OCI-LY1 (cell line): ENCODE results near the gene VPS25.
A peak's percentile ranks its signal among the peaks of the same experiment; 100 is the strongest.

Source experiments
- H2AFZ ChIP-seq: fragments of 200-600 bp; sonication (generic), shearing (Covaris generic); 2 replicates; pipeline ENCODE4 v1.6.0; 2014; ENCODE audit warnings: antibody characterized with exemption, mild to moderate bottlenecking, low read length
- H3F3A ChIP-seq: fragments of 200-600 bp; sonication (generic), shearing (Covaris generic); 2 replicates; pipeline ENCODE4 v1.6.0; 2014; ENCODE audit warnings: mild to moderate bottlenecking, antibody characterized with exemption, low read length, moderate library complexity; ENCODE audit not compliant: insufficient read depth
- H3K27ac ChIP-seq: fragments of 200-600 bp; sonication (generic); 2 replicates; pipeline ENCODE4 v1.5.1; 2014; ENCODE audit warnings: low read length, mixed run types, mild to moderate bottlenecking, low read depth; ENCODE audit not compliant: poor library complexity, severe bottlenecking
- H3K27me3 ChIP-seq: fragments of 200-600 bp; sonication (generic); 2 replicates; pipeline ENCODE4 v1.6.0; 2014; ENCODE audit warnings: antibody characterized with exemption, mild to moderate bottlenecking, low read length, moderate library complexity; ENCODE audit not compliant: insufficient read depth
- H3K36me3 ChIP-seq: fragments of 200-600 bp; sonication (generic); 2 replicates; pipeline ENCODE4 v1.6.1; 2014; ENCODE audit warnings: mild to moderate bottlenecking, antibody characterized with exemption, low read length, moderate library complexity, mixed read lengths; ENCODE audit not compliant: insufficient read depth
- H3K4me1 ChIP-seq: fragments of 200-600 bp; sonication (generic); 2 replicates; pipeline ENCODE4 v1.5.1; 2014; ENCODE audit warnings: mild to moderate bottlenecking, low read length, moderate library complexity; ENCODE audit not compliant: insufficient read depth, severe bottlenecking
- H3K4me2 ChIP-seq: fragments of 200-600 bp; sonication (generic), shearing (Covaris generic); 2 replicates; pipeline ENCODE4 v1.6.1; 2014; ENCODE audit warnings: low read length
- H3K4me3 ChIP-seq: fragments of 200-600 bp; sonication (generic); 2 replicates; pipeline ENCODE4 v1.5.1; 2014; ENCODE audit warnings: low read length, low read depth, mild to moderate bottlenecking, mixed read lengths; ENCODE audit not compliant: poor library complexity, severe bottlenecking
- H3K79me2 ChIP-seq: fragments of 200-600 bp; shearing (Covaris generic); 2 replicates; pipeline ENCODE4 v1.6.1; 2016; ENCODE audit warnings: mixed run types, low read length, mixed read lengths; ENCODE audit not compliant: insufficient read depth
- H3K9ac ChIP-seq: fragments of 200-600 bp; sonication (generic), shearing (Covaris generic); 2 replicates; pipeline ENCODE4 v1.6.1; 2014; ENCODE audit warnings: mild to moderate bottlenecking, low read length, mixed read lengths
- H3K9me2 ChIP-seq: fragments of 200-600 bp; sonication (generic), shearing (Covaris generic); 2 replicates; pipeline ENCODE4 v1.6.1; 2014; ENCODE audit warnings: low read depth, mild to moderate bottlenecking, low read length, mixed read lengths
- H3K9me3 ChIP-seq: fragments of 200-600 bp; shearing (Covaris generic); 2 replicates; pipeline ENCODE4 v1.6.1; 2014; ENCODE audit warnings: low read length, mixed read lengths
- H4K20me1 ChIP-seq: fragments of 200-600 bp; sonication (generic), shearing (Covaris generic); 2 replicates; pipeline ENCODE4 v1.6.0; 2016; ENCODE audit warnings: mild to moderate bottlenecking, low read length; ENCODE audit not compliant: insufficient read depth
- CTCF ChIP-seq: fragments of 200-600 bp; sonication (generic), shearing (Covaris generic); IDR thresholded peaks from 2 replicates; pipeline ENCODE4 v1.5.1; 2017; ENCODE audit warnings: mild to moderate bottlenecking, antibody characterized with exemption, low read length, moderate library complexity, mixed read lengths
- EZH2 ChIP-seq: fragments of 200-600 bp; sonication (generic), shearing (Covaris generic); IDR thresholded peaks from 2 replicates; pipeline ENCODE4 v1.8.0; 2017; ENCODE audit warnings: borderline replicate concordance, mixed run types, mild to moderate bottlenecking, antibody characterized with exemption, low read length, moderate library complexity, mixed read lengths

VPS25 gene

GRCh38 chr17:42744806-42745617, 28.2 kb upstream of the VPS25 start, which contains the start of gene EZH1:
EZH1 (minus strand) TSS chr17:42745040; CDS start chr17:42728941, 16,099 bp downstream.
- Histone ChIP-seq H3K9me2 (no peaks in the 10 kb centered on the region), H3K36me3 (peaks cover 8% of the 10 kb centered on the region; the same call in 1 of the 2 replicates), H3K27me3 (no peaks in the 10 kb centered on the region), H4K20me1 (no peaks in the 10 kb centered on the region), H3K9me3 (no peaks in the 10 kb centered on the region), H3K27ac (peak within 1 kb of the TSS; percentile 26), H3K4me2 (peak within 1 kb of the TSS; percentile 93), H3K4me1 (peaks cover 24% of the 10 kb centered on the region), H3K79me2 (peaks cover 20% of the 10 kb centered on the region), H3F3A (no peaks in the 10 kb centered on the region), H3K9ac (peak within 1 kb of the TSS; percentile 68), H2AFZ (0 out of 2 replicates have a peak within 1 kb of the TSS, but pooled peaks have one; percentile 29), H3K4me3 (peak within 1 kb of the TSS; percentile 66)
- TF ChIP-seq EZH2 (no peak), CTCF (no peak)

GRCh38 chr17:42748202-42748907, 24.9 kb upstream of the VPS25 start:
- Histone ChIP-seq H3K9ac (no peak overlapping the region), H3K27ac (no peak overlapping the region)
- TF ChIP-seq EZH2 (no peak), CTCF (no peak)

GRCh38 chr17:42748908-42749798, 24.1 kb upstream of the VPS25 start:
- H3K4me1 ChIP-seq: peaks cover 5% of the 10 kb centered on the region
- no peaks in the 10 kb centered on the region for H3K27me3 ChIP-seq
- H3K4me3 ChIP-seq: no peak overlapping the region
- no peaks in the 10 kb centered on the region for H4K20me1 ChIP-seq
- TF ChIP-seq EZH2: no peak
- TF ChIP-seq CTCF: no peak
- H3K4me2 ChIP-seq: no peak overlapping the region
- H3K9ac ChIP-seq: no peak overlapping the region
- no peaks in the 10 kb centered on the region for H3K9me3 ChIP-seq
- H3K9me2 ChIP-seq: no peaks in the 10 kb centered on the region
- no peak overlapping the region for H3K27ac ChIP-seq
- no peak overlapping the region for H2AFZ ChIP-seq
- H3F3A ChIP-seq: no peaks in the 10 kb centered on the region
- peaks cover under 1% of the 10 kb centered on the region; the same call in 1 of the 2 replicates for H3K79me2 ChIP-seq
- no peaks in the 10 kb centered on the region for H3K36me3 ChIP-seq

More at GRCh38 chr17:42748202-42748907, 24.9 kb upstream of the VPS25 start:
- Histone ChIP-seq H3K27me3 (no peaks in the 10 kb centered on the region), H3K4me2 (no peak overlapping the region), H3K79me2 (peaks cover 9% of the 10 kb centered on the region), H3K4me1 (peaks cover 13% of the 10 kb centered on the region), H2AFZ (no peak overlapping the region), H4K20me1 (no peaks in the 10 kb centered on the region), H3K9me2 (no peaks in the 10 kb centered on the region), H3K4me3 (no peak overlapping the region), H3F3A (no peaks in the 10 kb centered on the region), H3K36me3 (no peaks in the 10 kb centered on the region), H3K9me3 (no peaks in the 10 kb centered on the region)
